ENCODE results near the gene BABAM2. TPM values are rescaled to one million over a fixed set of nuclear protein-coding genes. Genes with fewer than 3 reads are reported as not detected.

BABAM2 gene
- total RNA-seq, 1 donor from 2014 or later, result 46.7 TPM

GRCh38 chr2:28271919-28272250, 381.4 kb downstream of the BABAM2 start:
- DNase-seq, result no peak
- no peaks in the 10 kb centered on the region for H3K9me3 Mint-ChIP-seq
- H3K36me3 Mint-ChIP-seq (ENCODE audit: low read depth), result peaks cover 15% of the 10 kb centered on the region
- no peaks in the 10 kb centered on the region for H3K27me3 Mint-ChIP-seq
- H3K27ac Mint-ChIP-seq, result peak overlapping the region; percentile 4
- intact Hi-C loops (cut with micrococcal nuclease), result loop anchor here (10.0 kb wide), 1 partner anchor 367 kb away; no protein-coding TSS in a partner anchor
- H3K4me1 Mint-ChIP-seq, result peaks cover 50% of the 10 kb centered on the region
- H3K4me3 Mint-ChIP-seq, result peak overlapping the region; percentile 31

DNA sequence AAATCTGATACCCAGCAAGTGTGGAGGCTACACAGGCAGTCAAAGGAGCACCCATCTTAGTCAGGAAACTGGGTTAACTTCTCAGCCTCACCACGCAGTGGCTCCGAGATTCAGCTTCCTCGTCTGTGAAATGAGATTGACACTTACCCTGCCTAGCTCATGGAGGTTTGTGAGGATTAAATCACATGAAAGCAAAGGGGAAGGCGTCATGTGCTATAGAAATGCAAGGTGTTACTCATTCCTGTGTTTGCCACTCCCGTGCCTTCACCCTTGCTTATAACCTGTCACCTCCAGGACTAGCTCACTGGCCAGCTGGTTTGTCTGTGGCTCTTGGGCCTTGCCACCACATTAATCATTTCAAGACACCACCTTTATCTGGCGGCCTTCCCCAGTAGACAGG, 383.2 kb downstream of the BABAM2 start:
- H3K4me3 Mint-ChIP-seq, result no peak overlapping the region
- no peaks in the 10 kb centered on the region for H3K27me3 Mint-ChIP-seq
- peaks cover 47% of the 10 kb centered on the region for H3K4me1 Mint-ChIP-seq
- intact Hi-C loops (cut with micrococcal nuclease), result loop anchor here (10.0 kb wide), 1 partner anchor 369 kb away; no protein-coding TSS in a partner anchor
- no peak overlapping the region for H3K27ac Mint-ChIP-seq
- no peaks in the 10 kb centered on the region for H3K9me3 Mint-ChIP-seq
- DNase-seq, result no peak
- H3K36me3 Mint-ChIP-seq (ENCODE audit: low read depth), result peaks cover 17% of the 10 kb centered on the region

GRCh38 chr2:28274911-28275685, 384.6 kb downstream of the BABAM2 start:
- DNase-seq, result no peak

DNA sequence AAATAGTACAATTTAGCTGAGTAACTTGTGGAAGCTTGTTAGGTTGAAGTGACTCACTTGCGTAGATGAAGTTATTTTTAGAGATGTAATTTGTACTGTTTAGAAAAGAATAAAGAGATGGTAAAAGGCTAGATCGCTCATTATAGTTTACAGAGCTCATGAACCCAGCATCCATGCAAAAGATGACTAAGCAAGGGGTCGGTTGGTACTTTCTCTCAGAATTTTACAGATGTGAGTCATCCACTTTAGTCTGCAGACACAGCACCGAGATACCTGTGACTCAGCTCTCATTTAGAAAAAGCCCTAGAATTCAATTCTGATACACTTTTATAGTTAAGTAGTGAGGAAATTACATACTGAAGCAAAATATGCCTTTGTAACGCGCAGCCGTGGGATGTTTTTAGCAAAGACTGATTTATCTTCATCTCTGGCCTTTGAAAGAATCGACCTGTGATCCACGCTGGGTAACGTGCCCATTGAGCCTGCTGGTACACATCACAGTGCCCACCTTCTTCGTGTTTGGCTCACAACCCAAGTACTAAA, 385.6 kb downstream of the BABAM2 start:
- peaks cover 18% of the 10 kb centered on the region for H3K36me3 Mint-ChIP-seq (ENCODE audit: low read depth)
- peaks cover 37% of the 10 kb centered on the region for H3K4me1 Mint-ChIP-seq
- no peak overlapping the region for H3K4me3 Mint-ChIP-seq
- peak; percentile 66 for DNase-seq
- intact Hi-C loops (cut with micrococcal nuclease), result loop anchor here (1.0 to 10.0 kb wide), 5 partner anchors 24 to 504 kb away; partner anchors contain the start of genes FOSL2 and MRPL33
- no peaks in the 10 kb centered on the region for H3K9me3 Mint-ChIP-seq
- H3K27ac Mint-ChIP-seq, result no peak overlapping the region
- H3K27me3 Mint-ChIP-seq, result no peaks in the 10 kb centered on the region

More at GRCh38 chr2:28274911-28275685, 384.6 kb downstream of the BABAM2 start:
- H3K27ac Mint-ChIP-seq, result peak overlapping the region; percentile 47
- peak overlapping the region; percentile 45 for H3K4me3 Mint-ChIP-seq
- peaks cover 44% of the 10 kb centered on the region for H3K4me1 Mint-ChIP-seq
- H3K27me3 Mint-ChIP-seq, result no peaks in the 10 kb centered on the region
- H3K36me3 Mint-ChIP-seq (ENCODE audit: low read depth), result peaks cover 18% of the 10 kb centered on the region
- intact Hi-C loops (cut with micrococcal nuclease), result loop anchor here (5.0 to 10.0 kb wide), 4 partner anchors 117 to 503 kb away; partner anchors contain the start of genes FOSL2 and MRPL33
- H3K9me3 Mint-ChIP-seq, result no peaks in the 10 kb centered on the region

DNA sequence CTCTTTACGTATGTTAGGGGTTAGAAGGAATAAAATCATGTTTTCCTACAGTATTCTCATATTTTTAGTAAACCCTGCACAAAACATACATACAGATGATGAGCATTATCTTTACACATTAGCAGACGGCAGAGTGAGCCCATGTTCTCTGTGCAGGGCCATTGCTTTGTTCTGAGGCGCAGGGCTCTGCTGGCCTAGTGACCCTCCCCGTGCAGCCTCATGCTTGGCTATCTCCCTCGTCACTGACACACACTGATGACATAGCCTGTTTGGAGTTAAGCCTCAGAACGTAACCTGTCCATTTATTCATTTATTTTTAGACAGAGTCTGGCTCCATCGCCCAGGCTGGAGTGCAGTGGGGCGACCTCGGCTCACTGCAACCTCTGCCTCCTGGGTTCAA, 386.3 kb downstream of the BABAM2 start:
- Mint-ChIP-seq H3K4me1 (peaks cover 30% of the 10 kb centered on the region), H3K27me3 (no peaks in the 10 kb centered on the region), H3K4me3 (no peak overlapping the region), H3K36me3 (ENCODE audit: low read depth) (peaks cover 18% of the 10 kb centered on the region), H3K27ac (no peak overlapping the region), H3K9me3 (no peaks in the 10 kb centered on the region)
- intact Hi-C loops (cut with micrococcal nuclease), result loop anchor here (1.0 to 10.0 kb wide), 5 partner anchors 25 to 505 kb away; partner anchors contain the start of genes FOSL2 and MRPL33
- DNase-seq, result no peak

DNA sequence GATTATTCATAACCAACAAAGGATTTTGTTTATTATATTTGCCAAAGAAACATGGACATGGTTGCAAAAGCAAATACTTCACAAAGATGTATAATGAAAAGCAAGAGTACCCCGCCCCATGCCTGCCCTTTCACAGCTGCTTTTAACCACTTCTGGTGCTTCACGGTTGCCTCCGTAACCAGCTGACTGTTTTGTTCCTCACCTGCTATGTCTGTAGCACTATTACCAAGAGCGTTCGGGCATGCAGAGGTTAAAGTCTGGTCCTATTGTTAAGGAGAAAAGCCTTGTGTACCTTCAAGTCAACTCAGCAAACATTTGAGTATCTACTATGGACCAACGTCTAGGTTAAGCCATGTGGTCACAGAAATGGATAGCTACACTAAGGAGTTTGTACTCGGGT, 386.9 kb downstream of the BABAM2 start:
- Mint-ChIP-seq H3K27ac (no peak overlapping the region), H3K36me3 (ENCODE audit: low read depth) (peaks cover 18% of the 10 kb centered on the region), H3K4me1 (peaks cover 27% of the 10 kb centered on the region), H3K27me3 (no peaks in the 10 kb centered on the region), H3K9me3 (no peaks in the 10 kb centered on the region), H3K4me3 (no peak overlapping the region)
- intact Hi-C loops (cut with micrococcal nuclease), result loop anchor here (5.0 to 10.0 kb wide), 4 partner anchors 115 to 505 kb away; partner anchors contain the start of genes FOSL2 and MRPL33
- DNase-seq, result no peak

- Mint-ChIP-seq H3K4me1 (peaks cover 20% of the 10 kb centered on the region), H3K27ac (no peak overlapping the region), H3K9me3 (no peaks in the 10 kb centered on the region), H3K4me3 (no peak overlapping the region), H3K36me3 (ENCODE audit: low read depth) (peaks cover 15% of the 10 kb centered on the region), H3K27me3 (no peaks in the 10 kb centered on the region)
- no peak for DNase-seq
- intact Hi-C loops (cut with micrococcal nuclease), result loop anchor here (5.0 to 10.0 kb wide), 4 partner anchors 113 to 507 kb away; partner anchors contain the start of genes FOSL2 and MRPL33
Observed at GRCh38 chr2:28279371-28279770, 388.8 kb downstream of the BABAM2 start.

DNA sequence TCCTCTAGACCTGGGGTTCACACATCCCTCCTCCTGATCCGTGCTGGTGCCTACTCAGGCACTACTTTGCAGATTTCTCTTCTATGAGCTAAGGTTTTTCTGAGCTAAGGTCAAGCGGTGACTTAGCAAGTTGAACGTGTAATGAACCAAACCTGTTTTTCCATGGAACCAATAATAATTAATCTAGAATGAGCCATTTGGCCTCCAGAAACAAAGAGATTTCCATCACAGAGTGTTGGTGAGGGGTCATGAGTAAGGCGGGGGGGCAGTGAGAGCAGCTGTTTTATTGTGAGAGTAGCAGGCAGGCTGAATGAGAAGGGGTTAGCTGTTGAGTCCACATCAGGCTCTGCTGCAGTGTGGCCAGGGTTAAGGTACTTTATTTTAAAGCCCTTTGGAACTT, 390.1 kb downstream of the BABAM2 start:
- H3K36me3 Mint-ChIP-seq (ENCODE audit: low read depth), result peaks cover 15% of the 10 kb centered on the region
- peaks cover 9% of the 10 kb centered on the region for H3K4me1 Mint-ChIP-seq
- intact Hi-C loops (cut with micrococcal nuclease), result no loop called here
- H3K27me3 Mint-ChIP-seq, result no peaks in the 10 kb centered on the region
- no peak overlapping the region for H3K4me3 Mint-ChIP-seq
- no peaks in the 10 kb centered on the region for H3K9me3 Mint-ChIP-seq
- H3K27ac Mint-ChIP-seq, result no peak overlapping the region
- DNase-seq, result no peak

- H3K9me3 Mint-ChIP-seq, result no peaks in the 10 kb centered on the region
- no peak overlapping the region for H3K4me3 Mint-ChIP-seq
- H3K4me1 Mint-ChIP-seq, result no peaks in the 10 kb centered on the region
- intact Hi-C loops (cut with micrococcal nuclease), result no loop called here
- H3K27me3 Mint-ChIP-seq, result no peaks in the 10 kb centered on the region
- DNase-seq, result no peak
- H3K27ac Mint-ChIP-seq, result no peak overlapping the region
- H3K36me3 Mint-ChIP-seq (ENCODE audit: low read depth), result peaks cover 17% of the 10 kb centered on the region
Observed at GRCh38 chr2:28281739-28282138, 391.2 kb downstream of the BABAM2 start.

DNA sequence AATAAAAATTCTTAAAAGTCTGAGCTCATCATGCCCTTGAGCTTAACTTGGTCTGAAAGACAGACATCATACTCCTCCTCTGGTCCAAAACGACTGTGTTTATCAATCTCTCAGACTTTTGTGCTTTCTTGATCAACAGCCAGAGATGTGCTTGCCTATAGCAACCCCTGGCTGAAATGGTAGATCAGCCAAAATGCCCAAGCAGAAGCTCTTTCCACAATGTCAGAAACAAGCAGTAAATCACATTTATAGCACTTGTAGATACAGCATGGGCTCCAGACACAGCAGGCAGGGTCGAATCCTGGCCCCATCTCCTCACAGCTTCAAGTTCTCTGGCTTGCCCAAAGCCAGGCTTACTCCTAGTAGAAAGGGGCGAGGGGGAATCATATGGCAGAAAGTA, 391.7 kb downstream of the BABAM2 start:
- H3K36me3 Mint-ChIP-seq (ENCODE audit: low read depth), result peaks cover 18% of the 10 kb centered on the region
- H3K4me1 Mint-ChIP-seq, result no peaks in the 10 kb centered on the region

DNA sequence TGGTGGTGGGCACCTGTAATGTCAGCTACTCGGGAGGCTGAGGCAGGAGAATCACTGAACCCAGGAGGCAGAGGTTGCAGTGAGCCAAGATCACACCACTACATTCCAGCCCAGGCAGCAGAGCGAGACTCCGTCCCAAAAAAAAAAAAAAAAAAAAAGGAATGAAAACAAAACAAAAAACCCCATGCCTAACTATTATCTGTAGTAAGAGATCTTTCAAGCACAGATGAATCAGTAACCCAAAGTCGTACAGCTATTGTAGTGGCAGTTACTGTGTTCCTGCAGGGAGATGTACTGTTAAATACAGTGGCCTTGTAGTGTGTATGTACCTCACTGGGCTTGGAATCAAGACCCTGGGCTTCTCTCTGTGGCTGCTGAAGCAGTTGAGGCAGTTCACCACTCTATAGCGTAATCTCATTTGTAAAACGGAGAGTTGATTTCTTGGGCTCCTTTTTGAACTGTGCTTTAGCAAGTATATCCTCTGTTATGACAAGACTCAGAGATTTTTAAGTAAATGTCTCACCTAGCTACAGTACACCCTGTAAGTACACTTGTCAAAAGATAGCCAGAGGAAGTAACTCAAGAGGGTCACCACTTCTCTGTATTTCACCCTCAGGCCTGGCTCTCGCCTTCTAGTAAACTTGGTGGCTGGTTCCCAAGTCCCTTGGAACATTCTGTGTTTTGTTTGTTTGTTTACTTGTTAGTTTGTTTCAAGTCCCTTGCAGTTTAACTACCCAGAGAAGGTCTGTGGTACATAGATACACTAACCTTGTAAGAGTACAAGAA, 392.5 kb downstream of the BABAM2 start:
- intact Hi-C loops (cut with micrococcal nuclease), result no loop called here
- H3K4me1 Mint-ChIP-seq, result no peaks in the 10 kb centered on the region
- H3K4me3 Mint-ChIP-seq, result no peak overlapping the region
- no peaks in the 10 kb centered on the region for H3K9me3 Mint-ChIP-seq
- H3K27ac Mint-ChIP-seq, result no peak overlapping the region
- H3K27me3 Mint-ChIP-seq, result no peaks in the 10 kb centered on the region
- DNase-seq, result no peak
- H3K36me3 Mint-ChIP-seq (ENCODE audit: low read depth), result peaks cover 20% of the 10 kb centered on the region

More for the DNA sequence above, 391.7 kb downstream of the BABAM2 start:
- Mint-ChIP-seq H3K27me3 (no peaks in the 10 kb centered on the region), H3K9me3 (no peaks in the 10 kb centered on the region), H3K27ac (no peak overlapping the region), H3K4me3 (no peak overlapping the region)
- no peak for DNase-seq
- intact Hi-C loops (cut with micrococcal nuclease), result no loop called here

GRCh38 chr2:28283861-28284260, 393.3 kb downstream of the BABAM2 start:
- no peak for DNase-seq
- Mint-ChIP-seq H3K4me1 (no peaks in the 10 kb centered on the region), H3K36me3 (ENCODE audit: low read depth) (peaks cover 15% of the 10 kb centered on the region), H3K27me3 (no peaks in the 10 kb centered on the region), H3K27ac (no peak overlapping the region), H3K4me3 (no peak overlapping the region), H3K9me3 (no peaks in the 10 kb centered on the region)
- intact Hi-C loops (cut with micrococcal nuclease), result no loop called here

DNA sequence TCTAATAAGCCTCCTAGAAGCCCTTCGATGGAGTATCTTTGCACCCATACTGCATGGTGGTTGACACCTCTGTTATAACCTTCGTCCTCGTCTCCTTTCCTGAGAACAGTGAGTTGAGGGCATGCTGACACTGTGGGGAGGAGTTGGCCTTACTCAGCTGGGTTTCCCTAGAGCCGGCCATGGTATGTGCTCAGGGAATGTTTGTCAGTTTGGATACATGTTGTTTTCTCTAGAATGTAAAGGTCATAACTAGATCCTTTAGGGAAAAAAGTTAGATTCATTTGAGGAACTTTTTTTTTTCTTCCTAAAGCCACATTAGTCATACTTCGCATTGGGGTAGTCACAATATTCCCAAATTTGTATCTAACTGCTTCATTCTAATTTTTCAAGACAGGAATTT, 396.1 kb downstream of the BABAM2 start:
- H3K4me3 Mint-ChIP-seq, result no peak overlapping the region
- no peak overlapping the region for H3K27ac Mint-ChIP-seq
- intact Hi-C loops (cut with micrococcal nuclease), result no loop called here
- DNase-seq, result no peak
- H3K4me1 Mint-ChIP-seq, result no peaks in the 10 kb centered on the region
- no peaks in the 10 kb centered on the region for H3K9me3 Mint-ChIP-seq
- no peaks in the 10 kb centered on the region for H3K27me3 Mint-ChIP-seq
- H3K36me3 Mint-ChIP-seq (ENCODE audit: low read depth), result peaks cover 9% of the 10 kb centered on the region

All from activated CD4-positive, alpha-beta T cell treated with anti-CD3 and anti-CD28 coated beads, Interleukin-2, amount 10 ng/mL, durations not matched to agents 24 days and 14 days (primary cell).